Gastrocnemius medialis (tissue), 4 donors: ENCODE results near the gene ZC3H12C. TPM values are rescaled to one million over a fixed set of nuclear protein-coding genes. Genes with fewer than 3 reads are reported as not detected.

Source experiments
- ATAC-seq, 2 donors: fragments of 150-250 bp; one replicate each; pipeline ENCODE4 v1.9.1; 2016
- DNase-seq, 2 donors: peaks; one replicate each; pipeline ENCODE4 v3.0.0-alpha.2; 2019
- H3K27ac ChIP-seq, 4 donors: fragments of 200-600 bp; sonication (generic); 1 replicate in 1 of 4; 2 replicates in 3 of 4; pipeline ENCODE4 v1.5.1; 2016 to 2018; ENCODE audit warnings: mild to moderate bottlenecking in 2 of 4, moderate library complexity in 1 of 4
- H3K27me3 ChIP-seq, 3 donors: fragments of 200-600 bp; sonication (generic) in 2 of 3; 1 replicate in 1 of 3; 2 replicates in 2 of 3; pipeline versions ENCODE4 v1.5.1 to v1.6.0; 2016 to 2019; ENCODE audit warnings: mild to moderate bottlenecking in 1 of 3, moderate library complexity in 1 of 3
- H3K36me3 ChIP-seq, 2 donors: fragments of 200-600 bp; sonication (generic) in 1 of 2; one replicate each; pipeline ENCODE4 v1.5.1; 2017 to 2018
- H3K4me1 ChIP-seq, 2 donors: fragments of 200-600 bp; sonication (generic) in 1 of 2; one replicate each; pipeline ENCODE4 v1.5.1; 2016 to 2017; ENCODE audit warnings: mild to moderate bottlenecking in 2 of 2
- H3K4me3 ChIP-seq, 4 donors: fragments of 200-600 bp; sonication (generic) in 3 of 4; 1 replicate in 1 of 4; 2 replicates in 3 of 4; pipeline ENCODE4 v1.5.1; 2016 to 2019; ENCODE audit warnings: mild to moderate bottlenecking in 2 of 4
- H3K9me3 ChIP-seq, 3 donors: fragments of 200-600 bp; sonication (generic) in 2 of 3; 1 replicate in 1 of 3; 2 replicates in 2 of 3; pipeline ENCODE4 v1.5.1; 2016 to 2019
- POLR2A ChIP-seq, 2 donors: fragments of 450-650 bp; IDR thresholded peaks; one replicate each; pipeline ENCODE4 v1.6.1; 2017; ENCODE audit warnings: antibody characterized with exemption in 2 of 2, mild to moderate bottlenecking in 2 of 2, moderate library complexity in 2 of 2
- in situ Hi-C, 4 donors: fragments of 200-750 bp; cut with MboI; loops; one replicate each; pipeline versions ENCODE4 v1.15.0 to v1.8.0; 2017; ENCODE audit warnings: low sequenced_read_pairs in 4 of 4
- intact Hi-C: fragments of 100-400 bp; cut with DNase I; formaldehyde crosslinking; loops from one replicate; pipeline ENCODE4 v1.15.1; 2023; ENCODE audit warnings: low total_unique reads
- total RNA-seq, 4 donors: library from RNA; depleted of rRNA; stranded (reverse); fragments of >200 nt; gene quantifications; one replicate each; pipeline versions ENCODE4 v1.1.0 to v1.2.3, GENCODE V29; 2016
- TF ChIP-seq, protein P1 (sequence below), 5 experiments: fragments of 450-650 bp in 3 of 5; fragments of 200-600 bp in 2 of 5; sonication (generic) in 2 of 5; IDR thresholded peaks in 4 of 5; conservative IDR thresholded peaks in 1 of 5; 1 replicate in 4 of 5; 2 replicates in 1 of 5; pipeline ENCODE4 v1.5.1; 2016 to 2019; ENCODE audit warnings: antibody characterized with exemption in 5 of 5, mild to moderate bottlenecking in 3 of 5, moderate library complexity in 3 of 5

The ZC3H12C gene
- total RNA-seq, 4 donors from 2014 or later = 20.9 to 41.1 (median 30.9) TPM

- intact Hi-C loops = no loop called here
- TF ChIP-seq, protein P1, sequence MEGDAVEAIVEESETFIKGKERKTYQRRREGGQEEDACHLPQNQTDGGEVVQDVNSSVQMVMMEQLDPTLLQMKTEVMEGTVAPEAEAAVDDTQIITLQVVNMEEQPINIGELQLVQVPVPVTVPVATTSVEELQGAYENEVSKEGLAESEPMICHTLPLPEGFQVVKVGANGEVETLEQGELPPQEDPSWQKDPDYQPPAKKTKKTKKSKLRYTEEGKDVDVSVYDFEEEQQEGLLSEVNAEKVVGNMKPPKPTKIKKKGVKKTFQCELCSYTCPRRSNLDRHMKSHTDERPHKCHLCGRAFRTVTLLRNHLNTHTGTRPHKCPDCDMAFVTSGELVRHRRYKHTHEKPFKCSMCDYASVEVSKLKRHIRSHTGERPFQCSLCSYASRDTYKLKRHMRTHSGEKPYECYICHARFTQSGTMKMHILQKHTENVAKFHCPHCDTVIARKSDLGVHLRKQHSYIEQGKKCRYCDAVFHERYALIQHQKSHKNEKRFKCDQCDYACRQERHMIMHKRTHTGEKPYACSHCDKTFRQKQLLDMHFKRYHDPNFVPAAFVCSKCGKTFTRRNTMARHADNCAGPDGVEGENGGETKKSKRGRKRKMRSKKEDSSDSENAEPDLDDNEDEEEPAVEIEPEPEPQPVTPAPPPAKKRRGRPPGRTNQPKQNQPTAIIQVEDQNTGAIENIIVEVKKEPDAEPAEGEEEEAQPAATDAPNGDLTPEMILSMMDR (IDR thresholded peaks at IDR 0.05 in 4 of 5, conservative IDR thresholded peaks at IDR 0.05 in 1 of 5) = no peak
- TF ChIP-seq POLR2A (IDR thresholded peaks at IDR 0.05) = no peak
- no peaks in the 10 kb centered on the region for H3K36me3 ChIP-seq
- H3K27me3 ChIP-seq = no peaks in the 10 kb centered on the region
- H3K27ac ChIP-seq = no peak overlapping the region
- no peak for DNase-seq
- no peak overlapping the region for H3K4me3 ChIP-seq
- no peak for ATAC-seq
- no peaks in the 10 kb centered on the region for H3K9me3 ChIP-seq
- no peaks in the 10 kb centered on the region for H3K4me1 ChIP-seq
- in situ Hi-C loops = loop anchor here in 1 of 4 donors (25.0 kb wide), 1 partner anchor 1054 kb away; the partner anchor contains the start of gene POU2AF2
Observed at GRCh38 chr11:110182886-110183285, 89.7 kb downstream of the ZC3H12C start.

- in situ Hi-C loops (loop anchor here in 1 of 4 donors (25.0 kb wide), 1 partner anchor 1053 kb away; the partner anchor contains the start of gene POU2AF2), intact Hi-C loops (no loop called here)
- no peaks in the 10 kb centered on the region for H3K36me3 ChIP-seq
- no peaks in the 10 kb centered on the region for H3K4me1 ChIP-seq
- no peak overlapping the region for H3K27ac ChIP-seq
- no peak overlapping the region for H3K4me3 ChIP-seq
- H3K9me3 ChIP-seq = no peaks in the 10 kb centered on the region
- DNase-seq (peak in 1 of 2 donors; percentile 38), ATAC-seq (peak in 1 of 2 donors; percentile 35)
- H3K27me3 ChIP-seq = no peaks in the 10 kb centered on the region
- TF ChIP-seq, protein P1 (IDR thresholded peaks at IDR 0.05 in 4 of 5, conservative IDR thresholded peaks at IDR 0.05 in 1 of 5) = no peak
- no peak for TF ChIP-seq POLR2A (IDR thresholded peaks at IDR 0.05)
Observed at GRCh38 chr11:110184456-110184855, 91.3 kb downstream of the ZC3H12C start.

GRCh38 chr11:110185121-110185591, 92.0 kb downstream of the ZC3H12C start:
- no peak overlapping the region for H3K4me3 ChIP-seq
- H3K27me3 ChIP-seq = no peaks in the 10 kb centered on the region
- in situ Hi-C loops (loop anchor here in 1 of 4 donors (25.0 kb wide), 1 partner anchor 1052 kb away; the partner anchor contains the start of gene POU2AF2), intact Hi-C loops (no loop called here)
- DNase-seq = peak; percentile 25 to 50
- ATAC-seq = peak; percentile 55 to 68
- H3K4me1 ChIP-seq = no peaks in the 10 kb centered on the region
- H3K27ac ChIP-seq = peak overlapping the region in 1 of 4 donors; percentile 9
- TF ChIP-seq POLR2A (IDR thresholded peaks at IDR 0.05) = no peak
- TF ChIP-seq, protein P1 (IDR thresholded peaks at IDR 0.05 in 4 of 5, conservative IDR thresholded peaks at IDR 0.05 in 1 of 5) = no peak
- no peaks in the 10 kb centered on the region for H3K36me3 ChIP-seq
- H3K9me3 ChIP-seq = no peaks in the 10 kb centered on the region

DNA sequence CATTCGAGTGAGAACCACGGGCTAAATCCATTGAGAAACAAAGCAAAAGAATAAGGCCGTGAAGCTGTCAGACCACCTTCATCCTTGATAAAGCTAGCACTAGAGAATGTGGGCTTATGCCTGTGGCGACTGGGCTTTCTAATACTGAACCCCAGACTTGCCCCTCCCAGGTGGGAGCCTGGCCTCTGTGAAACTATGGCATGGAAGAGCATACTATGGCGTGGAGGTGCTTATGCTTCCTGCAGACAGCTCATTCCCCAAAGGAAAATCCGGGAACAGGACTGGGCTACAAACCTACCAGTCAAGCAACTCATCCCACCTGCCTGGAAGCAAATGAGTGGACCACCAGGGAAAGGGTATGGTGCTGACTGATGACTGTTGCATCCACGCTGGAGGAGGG, 92.4 kb downstream of the ZC3H12C start:
- DNase-seq (no peak), ATAC-seq (no peak)
- no peak overlapping the region for H3K27ac ChIP-seq
- no peaks in the 10 kb centered on the region for H3K9me3 ChIP-seq
- in situ Hi-C loops = loop anchor here in 1 of 4 donors (25.0 kb wide), 1 partner anchor 1052 kb away; the partner anchor contains the start of gene POU2AF2
- H3K36me3 ChIP-seq = no peaks in the 10 kb centered on the region
- H3K4me1 ChIP-seq = no peaks in the 10 kb centered on the region
- no peaks in the 10 kb centered on the region for H3K27me3 ChIP-seq
- TF ChIP-seq, protein P1 (IDR thresholded peaks at IDR 0.05 in 4 of 5, conservative IDR thresholded peaks at IDR 0.05 in 1 of 5) = no peak
- no peak for TF ChIP-seq POLR2A (IDR thresholded peaks at IDR 0.05)
- H3K4me3 ChIP-seq = no peak overlapping the region
- intact Hi-C loops = no loop called here
